Mesothelial cell of epicardium (in vitro differentiated cells): ENCODE measurements around the gene CLTCL1. TPM values are rescaled to one million over a fixed set of nuclear protein-coding genes. Genes with fewer than 3 reads are reported as not detected.

Experiments
- DNase-seq, 2 experiments: peaks; one replicate each; pipeline ENCODE4 v3.0.0; 2021; ENCODE audit warnings: low spot score in 2 of 2; ENCODE audit not compliant: unreplicated experiment in 2 of 2
- H3K27ac Mint-ChIP-seq: 2 replicates; pipeline ENCODE4 v1.8.0; 2021; ENCODE audit warnings: mixed read lengths
- H3K27me3 Mint-ChIP-seq: 2 replicates; pipeline ENCODE4 v1.8.0; 2021; ENCODE audit warnings: low read depth, mixed read lengths
- H3K36me3 Mint-ChIP-seq: 2 replicates; pipeline ENCODE4 v1.8.0; 2021; ENCODE audit warnings: mixed read lengths
- H3K4me1 Mint-ChIP-seq: 2 replicates; pipeline ENCODE4 v1.8.0; 2021; ENCODE audit warnings: mixed read lengths
- H3K4me3 Mint-ChIP-seq: 2 replicates; pipeline ENCODE4 v1.8.0; 2021; ENCODE audit warnings: mild to moderate bottlenecking, moderate library complexity, mixed read lengths
- H3K9me3 Mint-ChIP-seq: 2 replicates; pipeline ENCODE4 v1.8.0; 2021; ENCODE audit warnings: mixed read lengths
- CTCF ChIP-seq: fragments of 200-600 bp; sonication (generic); IDR thresholded peaks from one replicate; pipeline ENCODE4 v1.5.0; 2021; ENCODE audit warnings: antibody characterized with exemption; ENCODE audit not compliant: unreplicated experiment
- total RNA-seq: library from RNA; stranded (reverse); gene quantifications from 3 replicates; pipeline ENCODE4 v1.2.1, GENCODE V29; 2021

CLTCL1 gene
- total RNA-seq, 1 donor from 2014 or later, result 5.9 TPM

- Mint-ChIP-seq H3K27me3 (no peaks in the 10 kb centered on the region), H3K27ac (no peak overlapping the region), H3K9me3 (no peaks in the 10 kb centered on the region), H3K4me3 (no peak overlapping the region), H3K4me1 (no peaks in the 10 kb centered on the region), H3K36me3 (peaks cover 8% of the 10 kb centered on the region)
- no peak for DNase-seq
- no peak for TF ChIP-seq CTCF
These were observed 66.0 kb downstream of the CLTCL1 start for GRCh38 chr22:19225560-19225959.

GRCh38 chr22:19224985-19225384 lies 66.5 kb downstream of the CLTCL1 start:
- no peaks in the 10 kb centered on the region for H3K4me1 Mint-ChIP-seq
- H3K27me3 Mint-ChIP-seq, result no peaks in the 10 kb centered on the region
- no peak overlapping the region for H3K4me3 Mint-ChIP-seq
- H3K9me3 Mint-ChIP-seq, result no peaks in the 10 kb centered on the region
- no peak overlapping the region for H3K27ac Mint-ChIP-seq
- peaks cover 8% of the 10 kb centered on the region for H3K36me3 Mint-ChIP-seq
- no peak for DNase-seq
- no peak for TF ChIP-seq CTCF

- Mint-ChIP-seq H3K4me1 (no peaks in the 10 kb centered on the region), H3K36me3 (peaks cover 8% of the 10 kb centered on the region), H3K4me3 (no peak overlapping the region), H3K27ac (no peak overlapping the region), H3K27me3 (no peaks in the 10 kb centered on the region), H3K9me3 (no peaks in the 10 kb centered on the region)
- DNase-seq, result no peak
- no peak for TF ChIP-seq CTCF
These were observed 67.0 kb downstream of the CLTCL1 start for GRCh38 chr22:19224557-19224956.

GRCh38 chr22:19223617-19224016 lies 67.9 kb downstream of the CLTCL1 start:
- no peak for DNase-seq
- TF ChIP-seq CTCF, result no peak
- H3K4me3 Mint-ChIP-seq, result no peak overlapping the region

GRCh38 chr22:19223110-19223509 lies 68.4 kb downstream of the CLTCL1 start:
- Mint-ChIP-seq H3K27me3 (no peaks in the 10 kb centered on the region), H3K9me3 (no peaks in the 10 kb centered on the region), H3K4me1 (no peaks in the 10 kb centered on the region), H3K36me3 (peaks cover 8% of the 10 kb centered on the region), H3K27ac (no peak overlapping the region), H3K4me3 (no peak overlapping the region)
- DNase-seq, result no peak
- no peak for TF ChIP-seq CTCF

More at GRCh38 chr22:19223617-19224016, 67.9 kb downstream of the CLTCL1 start:
- Mint-ChIP-seq H3K9me3 (no peaks in the 10 kb centered on the region), H3K27ac (no peak overlapping the region), H3K4me1 (no peaks in the 10 kb centered on the region), H3K36me3 (peaks cover 8% of the 10 kb centered on the region), H3K27me3 (no peaks in the 10 kb centered on the region)
